Muscle of back (tissue), 11 donors: Measurements from ENCODE around the gene RAPGEF5. TPM values are rescaled to one million over a fixed set of nuclear protein-coding genes. Genes with fewer than 3 reads are reported as not detected.

Experiments
- DNase-seq, 3 donors: peaks; one replicate each; pipeline versions ENCODE4 v3.0.0 to v3.0.0-alpha.2; 2013
- polyA plus RNA-seq, 10 donors: library from polyadenylated mRNA; unstranded; fragments of 120-200 nt; gene quantifications; one replicate each; pipeline ENCODE4 v1.2.1, GENCODE V29; 2013; ENCODE audit not compliant: insufficient read length in 10 of 10

The RAPGEF5 gene
- polyA plus RNA-seq, 10 donors, result 12.8 to 23.5 (median 17.7) TPM

DNA sequence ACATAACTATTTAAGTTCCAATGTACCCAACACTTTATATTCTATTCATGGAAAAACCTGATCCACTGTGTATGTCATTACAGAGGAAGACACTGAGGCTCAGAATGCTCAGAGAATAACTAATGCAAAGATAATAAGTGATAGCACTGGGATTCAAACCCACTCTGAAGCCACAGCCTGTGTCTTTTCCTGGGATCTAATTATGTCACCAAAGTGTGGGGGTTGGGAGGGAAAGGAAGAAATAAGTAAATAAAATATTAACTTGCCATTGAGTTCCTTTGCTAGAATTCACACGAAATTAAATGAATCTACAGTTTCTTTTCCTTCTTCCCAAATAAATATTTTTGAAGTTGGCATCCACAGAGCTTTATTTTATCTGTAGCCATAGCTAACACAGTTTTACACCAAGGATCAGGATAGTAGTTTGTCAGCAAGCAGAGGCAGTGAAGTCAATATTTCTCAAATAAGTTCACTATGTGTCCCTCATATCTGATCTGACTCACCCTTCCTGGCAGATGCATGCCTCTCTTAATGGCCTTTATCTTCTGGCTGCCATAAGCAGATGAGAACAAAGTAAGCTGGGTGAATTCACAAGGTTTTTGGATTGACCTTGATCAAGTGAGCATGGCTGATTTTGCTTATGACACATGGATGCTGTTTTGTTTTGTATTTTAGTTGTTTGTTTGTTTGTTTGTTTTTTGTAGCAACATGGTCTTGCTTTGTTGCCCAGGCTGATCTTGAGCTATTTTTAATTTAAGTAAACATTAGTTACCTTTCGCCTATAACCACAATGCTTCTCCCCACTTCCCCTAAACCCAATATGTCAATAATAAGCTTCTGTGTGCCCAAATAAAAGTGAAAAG, 6.3 kb downstream of the RAPGEF5 start:
- no peak for DNase-seq

- DNase-seq, result no peak
These were observed 8.6 kb downstream of the RAPGEF5 start for GRCh38 chr7:22348379-22348778.

GRCh38 chr7:22346383-22347107, 10.4 kb downstream of the RAPGEF5 start:
- DNase-seq, result no peak

GRCh38 chr7:22344655-22345054, 12.3 kb downstream of the RAPGEF5 start:
- DNase-seq, result no peak

DNA sequence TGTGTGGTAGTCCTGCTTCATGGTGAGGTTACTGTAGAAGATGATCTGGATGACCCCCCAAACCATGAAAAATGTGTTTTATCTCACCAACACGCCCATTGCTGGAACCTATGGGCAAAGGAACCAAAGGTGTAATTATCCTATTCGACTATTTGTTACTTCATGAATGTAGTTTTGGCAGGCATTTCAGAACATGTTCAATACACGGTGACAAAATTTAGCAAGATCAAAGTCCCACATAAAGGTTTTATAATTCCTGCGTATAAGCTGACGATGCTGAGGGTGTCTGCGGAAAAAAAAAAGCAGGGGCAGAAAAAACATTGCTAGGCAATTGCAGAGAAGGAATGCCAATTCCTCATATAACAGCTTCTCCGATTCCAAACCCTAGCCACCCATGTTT, 13.3 kb downstream of the RAPGEF5 start:
- no peak for DNase-seq

DNA sequence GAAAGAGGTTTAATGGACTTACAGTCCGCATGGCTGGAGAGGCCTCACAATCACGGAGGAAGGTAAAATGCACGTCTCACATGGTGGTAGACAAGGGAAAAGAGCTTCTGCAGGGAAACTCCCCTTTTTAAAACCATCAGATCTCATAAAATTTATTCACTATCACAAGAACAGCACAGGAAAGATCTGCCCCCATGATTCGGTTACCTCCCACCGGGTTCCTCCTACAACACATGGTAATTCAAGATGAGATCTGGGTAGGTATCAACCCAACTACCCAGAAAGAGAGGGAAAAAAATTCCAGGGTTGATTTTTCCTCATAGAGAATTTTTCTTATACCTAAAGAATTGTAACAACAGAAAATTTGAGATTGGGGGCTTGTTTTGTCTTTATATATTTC, 13.9 kb downstream of the RAPGEF5 start:
- no peak for DNase-seq

DNA sequence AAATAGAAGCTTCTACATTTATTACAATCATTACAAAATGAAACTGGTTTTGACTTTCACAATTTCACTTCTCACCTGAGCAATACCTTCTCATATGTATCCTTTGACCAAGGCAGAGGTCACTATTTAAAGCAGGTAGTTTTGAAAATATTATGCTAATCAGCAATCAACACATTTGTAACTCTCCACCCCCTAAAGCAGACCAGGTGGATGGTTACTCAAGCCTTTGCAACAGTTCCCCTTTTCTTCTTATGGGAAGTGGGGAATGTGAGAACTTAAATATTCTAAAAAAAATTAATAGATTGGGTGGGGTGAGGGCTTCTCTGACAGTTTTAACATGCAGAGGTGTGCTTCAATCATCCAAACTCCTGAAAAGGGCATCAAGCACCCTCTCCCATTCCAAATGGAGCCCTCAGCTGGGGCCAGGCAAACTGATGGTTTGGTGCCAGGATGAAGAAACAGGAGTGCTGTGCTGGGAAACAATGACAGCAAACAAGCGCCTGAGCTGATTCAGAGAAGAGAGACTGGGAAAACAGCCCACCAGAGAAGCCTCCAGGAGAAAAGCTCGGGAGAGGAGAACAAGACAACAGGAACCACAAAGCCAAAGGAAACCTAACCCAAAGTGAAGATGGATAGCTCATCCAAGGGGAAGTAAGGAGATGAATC, 17.1 kb downstream of the RAPGEF5 start:
- no peak for DNase-seq

- no peak for DNase-seq
These were observed 18.1 kb downstream of the RAPGEF5 start for GRCh38 chr7:22338877-22339276.

DNA sequence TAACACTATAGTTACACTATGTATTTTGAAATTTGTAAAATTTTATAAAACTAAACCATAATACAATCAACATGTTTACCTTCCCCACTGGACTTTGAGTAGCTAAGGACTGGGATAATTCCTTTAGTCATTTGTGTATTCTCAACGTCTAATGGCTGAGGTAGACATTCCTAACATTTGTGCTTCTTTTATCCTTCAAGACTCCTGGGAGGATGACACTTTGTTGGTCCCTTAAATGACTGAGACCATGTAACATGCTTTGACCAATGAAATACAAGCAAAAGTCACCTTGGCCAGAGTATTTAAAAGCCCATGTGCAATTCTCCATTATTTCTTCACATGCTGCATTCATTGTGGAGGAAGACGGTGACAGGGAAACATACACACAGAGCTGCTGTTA, 18.5 kb downstream of the RAPGEF5 start:
- DNase-seq, result no peak

- no peak for DNase-seq
These were observed 23.2 kb downstream of the RAPGEF5 start for GRCh38 chr7:22333680-22334141.

GRCh38 chr7:22332461-22332870, 24.5 kb downstream of the RAPGEF5 start:
- DNase-seq, result no peak

GRCh38 chr7:22331704-22332103, 25.2 kb downstream of the RAPGEF5 start:
- no peak for DNase-seq

DNA sequence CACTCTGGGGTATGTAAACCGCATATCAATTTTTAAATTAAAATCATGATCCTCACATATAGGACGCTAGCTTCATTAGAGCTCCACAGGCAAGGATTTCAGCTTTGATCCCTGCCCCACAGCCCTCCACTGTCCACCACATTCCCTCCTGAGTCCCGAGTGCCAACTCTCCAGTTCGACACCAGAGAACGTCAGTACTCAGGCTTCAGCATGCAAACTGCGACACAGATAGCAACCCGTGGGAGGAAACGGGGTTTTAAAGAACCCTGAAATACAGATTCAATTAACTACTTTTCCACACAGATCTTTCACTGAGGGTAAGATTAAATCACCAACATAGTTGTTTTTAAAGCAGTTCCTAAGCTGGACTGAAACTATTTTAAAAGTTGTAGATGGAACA, 26.1 kb downstream of the RAPGEF5 start:
- DNase-seq, result no peak

- DNase-seq, result peak in 1 of 3 donors; percentile 7
These were observed 27.0 kb downstream of the RAPGEF5 start for GRCh38 chr7:22329816-22330524.

DNA sequence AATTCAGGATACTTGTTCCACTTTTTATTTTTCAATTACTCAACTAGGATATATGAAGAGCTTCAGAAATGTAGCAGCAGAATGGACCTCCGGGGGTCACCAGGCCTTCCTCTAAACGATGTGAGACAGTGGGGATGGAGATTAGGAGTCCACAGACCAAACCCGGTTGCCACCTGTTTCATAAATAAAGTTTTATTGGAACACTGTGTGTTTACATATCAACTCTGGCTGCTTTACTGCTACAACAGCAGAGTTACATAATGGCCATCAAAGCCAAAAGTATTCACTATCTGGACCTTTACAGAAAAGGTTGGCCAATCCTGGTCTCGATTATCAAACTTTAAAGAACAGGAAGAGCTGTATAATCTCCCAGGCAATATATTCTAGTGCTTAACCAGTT, 30.8 kb downstream of the RAPGEF5 start:
- no peak for DNase-seq

DNA sequence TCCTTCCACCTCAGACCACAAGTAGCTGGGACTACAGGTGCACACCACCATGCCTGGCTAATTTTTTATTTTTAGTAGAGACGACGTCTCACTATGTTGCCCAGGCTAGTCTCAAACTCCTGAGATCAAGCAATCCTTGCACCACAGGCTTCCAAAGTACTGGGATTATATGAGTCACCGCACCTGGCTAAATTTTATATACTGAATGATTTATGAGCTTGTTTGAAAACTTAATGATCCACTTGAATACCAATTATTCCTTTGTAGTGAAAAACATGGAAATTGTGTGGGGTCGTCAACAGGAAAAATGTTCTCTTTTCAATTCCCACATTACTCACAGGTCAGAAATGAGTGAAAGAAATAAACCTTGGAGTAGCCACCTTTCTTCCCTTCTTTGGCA, 31.3 kb downstream of the RAPGEF5 start:
- no peak for DNase-seq

DNA sequence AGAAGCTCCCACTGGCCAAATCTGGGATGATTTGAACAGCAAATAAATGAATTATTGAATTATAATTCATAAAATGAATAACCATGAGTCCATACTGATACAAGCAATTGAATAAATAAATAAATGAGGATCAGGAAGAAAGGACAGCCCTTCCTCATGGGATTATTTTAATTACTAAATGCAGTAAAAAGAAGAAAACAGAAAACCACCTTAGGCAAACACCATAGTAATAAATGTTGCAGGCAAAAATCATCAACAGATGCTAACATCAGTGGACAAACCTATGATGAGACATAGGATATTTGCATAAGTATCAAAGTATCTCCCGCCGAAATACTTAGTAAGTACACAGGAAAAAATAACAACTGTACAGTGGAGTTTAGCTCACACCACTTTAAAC, 33.2 kb downstream of the RAPGEF5 start:
- DNase-seq, result no peak

- no peak for DNase-seq
These were observed 36.5 kb downstream of the RAPGEF5 start for GRCh38 chr7:22320416-22320815.

GRCh38 chr7:22319424-22320403, 37.2 kb downstream of the RAPGEF5 start:
- peak in 1 of 3 donors; percentile 25 for DNase-seq

DNA sequence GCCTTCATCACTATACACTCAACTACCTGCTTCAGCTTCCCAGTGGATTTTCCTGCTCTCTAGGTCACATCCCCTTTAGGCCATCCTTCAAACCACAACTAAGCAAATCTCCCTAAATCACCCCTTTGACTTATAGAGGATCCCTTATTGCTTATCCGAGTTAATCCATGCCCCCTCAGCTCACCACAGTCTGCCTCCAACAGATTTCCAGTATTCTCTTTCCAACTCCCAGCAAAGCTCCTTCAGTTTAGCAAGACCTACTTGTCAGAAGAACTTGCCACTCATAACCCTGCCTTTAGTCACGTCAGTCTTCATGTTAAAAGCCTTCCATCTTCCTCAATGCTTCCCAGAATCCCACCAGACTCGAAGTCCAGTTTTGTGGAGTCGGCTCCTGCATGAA, 38.6 kb downstream of the RAPGEF5 start:
- no peak for DNase-seq

- DNase-seq, result no peak
These were observed 39.3 kb downstream of the RAPGEF5 start for GRCh38 chr7:22317632-22318031.
